DOHH2 (cell line): Measurements from ENCODE around the gene AMZ2.

Experiments used
- H3F3A ChIP-seq: fragments of 200-600 bp; sonication (generic), shearing (Covaris generic); 2 replicates; pipeline ENCODE4 v1.6.0; 2016; ENCODE audit warnings: antibody characterized with exemption, mild to moderate bottlenecking; ENCODE audit not compliant: control insufficient read depth, insufficient read depth
- H3K27ac ChIP-seq: fragments of 200-600 bp; sonication (generic); 2 replicates; pipeline ENCODE4 v1.5.1; 2014; ENCODE audit warnings: low read depth, mild to moderate bottlenecking, low read length, moderate library complexity
- H3K27me3 ChIP-seq: fragments of 200-600 bp; sonication (generic); 2 replicates; pipeline ENCODE4 v1.6.1; 2014; ENCODE audit warnings: mild to moderate bottlenecking, low read length, mixed read lengths; ENCODE audit not compliant: control insufficient read depth
- H3K36me3 ChIP-seq: fragments of 200-600 bp; sonication (generic); 2 replicates; pipeline ENCODE4 v1.6.1; 2014; ENCODE audit warnings: mild to moderate bottlenecking, low read length, moderate library complexity, mixed read lengths; ENCODE audit not compliant: control insufficient read depth
- H3K4me1 ChIP-seq: fragments of 200-600 bp; sonication (generic); 2 replicates; pipeline ENCODE4 v1.6.1; 2014; ENCODE audit warnings: mild to moderate bottlenecking, low read length, mixed read lengths; ENCODE audit not compliant: control insufficient read depth
- H3K4me2 ChIP-seq: fragments of 200-600 bp; sonication (generic); 2 replicates; pipeline ENCODE4 v1.6.0; 2014; ENCODE audit warnings: mild to moderate bottlenecking, low read length, moderate library complexity
- H3K4me3 ChIP-seq: fragments of 200-600 bp; sonication (generic); 2 replicates; pipeline ENCODE4 v1.5.1; 2014; ENCODE audit warnings: mild to moderate bottlenecking, low read length, mixed read lengths
- H3K79me2 ChIP-seq: fragments of 200-600 bp; sonication (generic); 2 replicates; pipeline ENCODE4 v1.6.1; 2014; ENCODE audit warnings: mild to moderate bottlenecking, low read length, mixed read lengths; ENCODE audit not compliant: control insufficient read depth
- H3K9me2 ChIP-seq: fragments of 200-600 bp; sonication (generic); replicated peaks from 2 replicates; pipeline ENCODE4 v1.6.1; 2014; ENCODE audit warnings: mild to moderate bottlenecking, low read length, mixed read lengths; ENCODE audit not compliant: control insufficient read depth
- H3K9me3 ChIP-seq: fragments of 200-600 bp; sonication (generic); 2 replicates; pipeline ENCODE4 v1.6.1; 2014; ENCODE audit warnings: antibody characterized with exemption, low read length, mixed read lengths; ENCODE audit not compliant: control insufficient read depth, insufficient read depth
- H4K20me1 ChIP-seq: fragments of 200-600 bp; sonication (generic); 2 replicates; pipeline ENCODE4 v1.6.0; 2014; ENCODE audit warnings: low read depth, mild to moderate bottlenecking, antibody characterized with exemption, low read length, moderate library complexity; ENCODE audit not compliant: control insufficient read depth, insufficient read depth
- CTCF ChIP-seq: fragments of 200-600 bp; sonication (generic); IDR thresholded peaks from one replicate; pipeline ENCODE4 v1.5.1; 2014; ENCODE audit warnings: antibody characterized with exemption, mild to moderate bottlenecking, low read depth, low read length; ENCODE audit not compliant: poor library complexity, severe bottlenecking
- EZH2phosphoT487 ChIP-seq: fragments of 200-600 bp; sonication (generic); IDR thresholded peaks from 2 replicates; pipeline ENCODE4 v1.6.1; 2017; ENCODE audit warnings: borderline replicate concordance, mild to moderate bottlenecking, antibody characterized with exemption, low read length, moderate library complexity, mixed read lengths

Gene AMZ2

GRCh38 chr17:68294196-68294555 lies 46.3 kb downstream of the AMZ2 start:
- H3K9me3 ChIP-seq, result no peaks in the 10 kb centered on the region
- peaks cover 17% of the 10 kb centered on the region for H3K36me3 ChIP-seq
- H4K20me1 ChIP-seq, result no peaks in the 10 kb centered on the region
- TF ChIP-seq EZH2phosphoT487 (no peak), CTCF (no peak)
- H3K4me3 ChIP-seq, result no peak overlapping the region
- H3K27ac ChIP-seq, result no peak overlapping the region
- peaks cover 17% of the 10 kb centered on the region for H3F3A ChIP-seq
- H3K27me3 ChIP-seq, result no peaks in the 10 kb centered on the region
- no peak overlapping the region for H3K4me2 ChIP-seq
- H3K79me2 ChIP-seq, result peaks cover 38% of the 10 kb centered on the region
- H3K9me2 ChIP-seq, result no peaks in the 10 kb centered on the region
- peaks cover 26% of the 10 kb centered on the region for H3K4me1 ChIP-seq

GRCh38 chr17:68294617-68295016 lies 46.8 kb downstream of the AMZ2 start:
- TF ChIP-seq EZH2phosphoT487, result no peak
- TF ChIP-seq CTCF, result no peak
- peaks cover 34% of the 10 kb centered on the region for H3K79me2 ChIP-seq
- H3K27ac ChIP-seq, result no peak overlapping the region
- no peaks in the 10 kb centered on the region for H3K9me2 ChIP-seq
- no peaks in the 10 kb centered on the region for H3K9me3 ChIP-seq
- H3K27me3 ChIP-seq, result no peaks in the 10 kb centered on the region
- no peak overlapping the region for H3K4me2 ChIP-seq
- H3F3A ChIP-seq, result peaks cover 13% of the 10 kb centered on the region
- H4K20me1 ChIP-seq, result no peaks in the 10 kb centered on the region
- peaks cover 22% of the 10 kb centered on the region for H3K4me1 ChIP-seq
- H3K36me3 ChIP-seq, result peaks cover 13% of the 10 kb centered on the region
- no peak overlapping the region for H3K4me3 ChIP-seq

GRCh38 chr17:68295086-68295485 lies 47.2 kb downstream of the AMZ2 start:
- Histone ChIP-seq H3F3A (peaks cover 8% of the 10 kb centered on the region), H3K4me2 (no peak overlapping the region), H3K36me3 (peaks cover 8% of the 10 kb centered on the region), H3K4me3 (no peak overlapping the region), H3K9me2 (no peaks in the 10 kb centered on the region), H4K20me1 (no peaks in the 10 kb centered on the region), H3K79me2 (peaks cover 29% of the 10 kb centered on the region), H3K27ac (no peak overlapping the region), H3K27me3 (no peaks in the 10 kb centered on the region), H3K4me1 (peaks cover 22% of the 10 kb centered on the region), H3K9me3 (no peaks in the 10 kb centered on the region)
- no peak for TF ChIP-seq CTCF
- no peak for TF ChIP-seq EZH2phosphoT487
